ENCODE measurements around the gene CLDN20. TPM values are rescaled to one million over a fixed set of nuclear protein-coding genes. Genes with fewer than 3 reads are reported as not detected.

The CLDN20 gene
- polyA plus RNA-seq, 1 of the 3 experiments (the other 2 are of a cell fraction) = 0.07 TPM

DNA sequence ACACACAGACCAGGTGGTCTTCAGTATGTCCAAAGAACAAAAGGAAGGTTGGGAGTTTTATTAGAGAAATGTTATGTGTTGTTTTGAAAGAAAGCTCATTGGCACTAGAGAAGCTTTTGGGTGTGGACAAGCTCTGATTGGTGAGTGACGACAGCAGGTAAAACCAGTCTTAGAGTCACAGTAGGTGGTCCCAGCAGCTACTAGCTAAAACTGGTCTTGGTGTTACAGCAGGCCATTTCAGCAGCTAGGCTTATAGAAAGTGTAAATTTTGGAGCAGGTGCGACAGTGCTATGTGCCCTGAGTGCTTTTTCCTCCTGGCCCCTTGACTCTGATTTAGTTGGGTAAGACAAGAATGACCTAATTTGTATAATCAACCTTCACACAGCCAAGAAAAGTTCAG lies 3.6 kb downstream of the CLDN20 start:
- no peak overlapping the region for H2AFZ ChIP-seq (ENCODE audit: low read depth)
- H3K9me3 ChIP-seq = no peaks in the 10 kb centered on the region
- peaks cover 19 to 22% of the 10 kb centered on the region in 2 experiments for H3K36me3 ChIP-seq (replicated peaks in 1 of 2; ENCODE audit: control insufficient read depth in 1 of 2, insufficient read depth in 2 of 2, low read length in 1 of 2)
- peaks cover 5 to 65% of the 10 kb centered on the region in 2 experiments; a peak in 2 of 4 replicates for H3K4me1 ChIP-seq (ENCODE audit: control insufficient read depth in 1 of 2, insufficient read depth in 2 of 2, low read depth in 1 of 2, low read length in 1 of 2)
- no peak overlapping the region for H3K9ac ChIP-seq
- peaks cover 24% of the 10 kb centered on the region; the same call in 1 of the 2 replicates for H3K79me2 ChIP-seq (ENCODE audit: insufficient read depth)
- no peak overlapping the region for H3K4me3 ChIP-seq (ENCODE audit: low read depth in 2 of 2, low read length in 1 of 2)
- ChIA-PET CTCF (interaction anchor here (0.6 to 2.2 kb wide), 13 partner anchors 8 to 592 kb away, joined by 3 to 11 read pairs (median 3); no protein-coding TSS in a partner anchor), POLR2A (no interaction called here)
- H3K4me2 ChIP-seq = no peak overlapping the region
- H3K27ac ChIP-seq (ENCODE audit: low read depth in 2 of 2, low read length in 1 of 2) = peak overlapping the region in 1 of 2 experiments; percentile 97; a peak in 2 of 4 replicates
- H4K20me1 ChIP-seq (ENCODE audit: insufficient read depth) = no peaks in the 10 kb centered on the region
- H3K27me3 ChIP-seq (ENCODE audit: insufficient read depth) = no peaks in the 10 kb centered on the region
- H3K9me2 ChIP-seq = no peaks in the 10 kb centered on the region
- TF ChIP-seq RFX5 (IDR thresholded peaks at IDR 0.05; ENCODE audit: low read length) (no peak), POLR2AphosphoS5 (IDR thresholded peaks at IDR 0.05; ENCODE audit: low read depth, low read length) (no peak), RCOR1 (IDR thresholded peaks at IDR 0.05; ENCODE audit: low read length) (no peak), NFIC (IDR thresholded peaks at IDR 0.05; ENCODE audit: borderline replicate concordance) (no peak), GATA2 (CRISPR knock-in tag; IDR thresholded peaks at IDR 0.05) (no peak), EP300 (IDR thresholded peaks at IDR 0.05; ENCODE audit: borderline replicate concordance in 1 of 2, low read depth in 1 of 2, low read length in 1 of 2) (no peak), NRF1 (IDR thresholded peaks at IDR 0.05; ENCODE audit: low read depth, low read length) (no peak), FOXM1 (IDR thresholded peaks at IDR 0.05; ENCODE audit: low read depth) (no peak), FOXJ3 (CRISPR knock-in tag; IDR thresholded peaks at IDR 0.05) (no peak), RAD21 (IDR thresholded peaks at IDR 0.05; ENCODE audit: low read length) (no peak), MXI1 (IDR thresholded peaks at IDR 0.05; ENCODE audit: low read depth, low read length) (no peak), TAF1 (IDR thresholded peaks at IDR 0.05; ENCODE audit: borderline replicate concordance, low read depth, low read length) (no peak), JUND (IDR thresholded peaks at IDR 0.05) (no peak)
- TF ChIP-seq, protein P1, sequence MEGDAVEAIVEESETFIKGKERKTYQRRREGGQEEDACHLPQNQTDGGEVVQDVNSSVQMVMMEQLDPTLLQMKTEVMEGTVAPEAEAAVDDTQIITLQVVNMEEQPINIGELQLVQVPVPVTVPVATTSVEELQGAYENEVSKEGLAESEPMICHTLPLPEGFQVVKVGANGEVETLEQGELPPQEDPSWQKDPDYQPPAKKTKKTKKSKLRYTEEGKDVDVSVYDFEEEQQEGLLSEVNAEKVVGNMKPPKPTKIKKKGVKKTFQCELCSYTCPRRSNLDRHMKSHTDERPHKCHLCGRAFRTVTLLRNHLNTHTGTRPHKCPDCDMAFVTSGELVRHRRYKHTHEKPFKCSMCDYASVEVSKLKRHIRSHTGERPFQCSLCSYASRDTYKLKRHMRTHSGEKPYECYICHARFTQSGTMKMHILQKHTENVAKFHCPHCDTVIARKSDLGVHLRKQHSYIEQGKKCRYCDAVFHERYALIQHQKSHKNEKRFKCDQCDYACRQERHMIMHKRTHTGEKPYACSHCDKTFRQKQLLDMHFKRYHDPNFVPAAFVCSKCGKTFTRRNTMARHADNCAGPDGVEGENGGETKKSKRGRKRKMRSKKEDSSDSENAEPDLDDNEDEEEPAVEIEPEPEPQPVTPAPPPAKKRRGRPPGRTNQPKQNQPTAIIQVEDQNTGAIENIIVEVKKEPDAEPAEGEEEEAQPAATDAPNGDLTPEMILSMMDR (IDR thresholded peaks at IDR 0.05) = no peak
- TF ChIP-seq, protein P2, sequence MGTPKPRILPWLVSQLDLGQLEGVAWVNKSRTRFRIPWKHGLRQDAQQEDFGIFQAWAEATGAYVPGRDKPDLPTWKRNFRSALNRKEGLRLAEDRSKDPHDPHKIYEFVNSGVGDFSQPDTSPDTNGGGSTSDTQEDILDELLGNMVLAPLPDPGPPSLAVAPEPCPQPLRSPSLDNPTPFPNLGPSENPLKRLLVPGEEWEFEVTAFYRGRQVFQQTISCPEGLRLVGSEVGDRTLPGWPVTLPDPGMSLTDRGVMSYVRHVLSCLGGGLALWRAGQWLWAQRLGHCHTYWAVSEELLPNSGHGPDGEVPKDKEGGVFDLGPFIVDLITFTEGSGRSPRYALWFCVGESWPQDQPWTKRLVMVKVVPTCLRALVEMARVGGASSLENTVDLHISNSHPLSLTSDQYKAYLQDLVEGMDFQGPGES (IDR thresholded peaks at IDR 0.05; ENCODE audit: low read depth, low read length) = no peak
- TF ChIP-seq, protein P3, sequence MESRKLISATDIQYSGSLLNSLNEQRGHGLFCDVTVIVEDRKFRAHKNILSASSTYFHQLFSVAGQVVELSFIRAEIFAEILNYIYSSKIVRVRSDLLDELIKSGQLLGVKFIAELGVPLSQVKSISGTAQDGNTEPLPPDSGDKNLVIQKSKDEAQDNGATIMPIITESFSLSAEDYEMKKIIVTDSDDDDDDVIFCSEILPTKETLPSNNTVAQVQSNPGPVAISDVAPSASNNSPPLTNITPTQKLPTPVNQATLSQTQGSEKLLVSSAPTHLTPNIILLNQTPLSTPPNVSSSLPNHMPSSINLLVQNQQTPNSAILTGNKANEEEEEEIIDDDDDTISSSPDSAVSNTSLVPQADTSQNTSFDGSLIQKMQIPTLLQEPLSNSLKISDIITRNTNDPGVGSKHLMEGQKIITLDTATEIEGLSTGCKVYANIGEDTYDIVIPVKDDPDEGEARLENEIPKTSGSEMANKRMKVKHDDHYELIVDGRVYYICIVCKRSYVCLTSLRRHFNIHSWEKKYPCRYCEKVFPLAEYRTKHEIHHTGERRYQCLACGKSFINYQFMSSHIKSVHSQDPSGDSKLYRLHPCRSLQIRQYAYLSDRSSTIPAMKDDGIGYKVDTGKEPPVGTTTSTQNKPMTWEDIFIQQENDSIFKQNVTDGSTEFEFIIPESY (IDR thresholded peaks at IDR 0.05; ENCODE audit: borderline replicate concordance, low read depth) = no peak
- TF ChIP-seq, protein P4, sequence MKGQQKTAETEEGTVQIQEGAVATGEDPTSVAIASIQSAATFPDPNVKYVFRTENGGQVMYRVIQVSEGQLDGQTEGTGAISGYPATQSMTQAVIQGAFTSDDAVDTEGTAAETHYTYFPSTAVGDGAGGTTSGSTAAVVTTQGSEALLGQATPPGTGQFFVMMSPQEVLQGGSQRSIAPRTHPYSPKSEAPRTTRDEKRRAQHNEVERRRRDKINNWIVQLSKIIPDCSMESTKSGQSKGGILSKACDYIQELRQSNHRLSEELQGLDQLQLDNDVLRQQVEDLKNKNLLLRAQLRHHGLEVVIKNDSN (IDR thresholded peaks at IDR 0.05; ENCODE audit: borderline replicate concordance, low read depth) = no peak
- TF ChIP-seq, protein P5, sequence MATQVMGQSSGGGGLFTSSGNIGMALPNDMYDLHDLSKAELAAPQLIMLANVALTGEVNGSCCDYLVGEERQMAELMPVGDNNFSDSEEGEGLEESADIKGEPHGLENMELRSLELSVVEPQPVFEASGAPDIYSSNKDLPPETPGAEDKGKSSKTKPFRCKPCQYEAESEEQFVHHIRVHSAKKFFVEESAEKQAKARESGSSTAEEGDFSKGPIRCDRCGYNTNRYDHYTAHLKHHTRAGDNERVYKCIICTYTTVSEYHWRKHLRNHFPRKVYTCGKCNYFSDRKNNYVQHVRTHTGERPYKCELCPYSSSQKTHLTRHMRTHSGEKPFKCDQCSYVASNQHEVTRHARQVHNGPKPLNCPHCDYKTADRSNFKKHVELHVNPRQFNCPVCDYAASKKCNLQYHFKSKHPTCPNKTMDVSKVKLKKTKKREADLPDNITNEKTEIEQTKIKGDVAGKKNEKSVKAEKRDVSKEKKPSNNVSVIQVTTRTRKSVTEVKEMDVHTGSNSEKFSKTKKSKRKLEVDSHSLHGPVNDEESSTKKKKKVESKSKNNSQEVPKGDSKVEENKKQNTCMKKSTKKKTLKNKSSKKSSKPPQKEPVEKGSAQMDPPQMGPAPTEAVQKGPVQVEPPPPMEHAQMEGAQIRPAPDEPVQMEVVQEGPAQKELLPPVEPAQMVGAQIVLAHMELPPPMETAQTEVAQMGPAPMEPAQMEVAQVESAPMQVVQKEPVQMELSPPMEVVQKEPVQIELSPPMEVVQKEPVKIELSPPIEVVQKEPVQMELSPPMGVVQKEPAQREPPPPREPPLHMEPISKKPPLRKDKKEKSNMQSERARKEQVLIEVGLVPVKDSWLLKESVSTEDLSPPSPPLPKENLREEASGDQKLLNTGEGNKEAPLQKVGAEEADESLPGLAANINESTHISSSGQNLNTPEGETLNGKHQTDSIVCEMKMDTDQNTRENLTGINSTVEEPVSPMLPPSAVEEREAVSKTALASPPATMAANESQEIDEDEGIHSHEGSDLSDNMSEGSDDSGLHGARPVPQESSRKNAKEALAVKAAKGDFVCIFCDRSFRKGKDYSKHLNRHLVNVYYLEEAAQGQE (IDR thresholded peaks at IDR 0.05; ENCODE audit: low read depth, low read length) = no peak
- TF ChIP-seq, protein P6, sequence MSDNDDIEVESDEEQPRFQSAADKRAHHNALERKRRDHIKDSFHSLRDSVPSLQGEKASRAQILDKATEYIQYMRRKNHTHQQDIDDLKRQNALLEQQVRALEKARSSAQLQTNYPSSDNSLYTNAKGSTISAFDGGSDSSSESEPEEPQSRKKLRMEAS (IDR thresholded peaks at IDR 0.05; ENCODE audit: low read depth) = no peak
- DNase-seq = no peak
- 100% methylated on average over 2 of the region's 2 CpGs for WGBS (ENCODE audit: low lambda C conversion rate)
- H3F3A ChIP-seq (replicated peaks; ENCODE audit: insufficient read depth) = peaks cover 9% of the 10 kb centered on the region

All from SK-N-SH (cell line).